Measurements from ENCODE around the gene CD70. TPM values are rescaled to one million over a fixed set of nuclear protein-coding genes. Genes with fewer than 3 reads are reported as not detected.
"Not testable (repeated sequence)": the region's sequence is repeated elsewhere in the genome, so short reads cannot be mapped to it uniquely, and the experiment has no call there.

CD70 gene
- total and polyA plus RNA-seq, 10 donors: 0.69 to 7.3 (median 3.4) TPM

- DNase-seq; H3K36me3 ChIP-seq; H3K4me1 ChIP-seq; H3K4me3 ChIP-seq; H3K27ac ChIP-seq; H3K9me3 ChIP-seq; intact Hi-C loops (cut with DNase I; ENCODE audit: low total_unique reads): not testable (repeated sequence)
- WGBS, 5 donors: 90 to 92% (median 91%) methylated on average over 28 to 34 of the region's 34 CpGs
- peaks cover 0 to 33% (median 3%) of the 10 kb centered on the region in 7 donors for H3K27me3 ChIP-seq (replicated peaks in 1 of 7)
These were observed 6.7 kb upstream of the CD70 start for GRCh38 chr19:6597471-6598253.

- intact Hi-C loops (cut with DNase I; ENCODE audit: low total_unique reads): no loop called here
- no peaks in the 10 kb centered on the region for H3K36me3 ChIP-seq
- TF ChIP-seq POLR2A (IDR thresholded peaks at IDR 0.05) (no peak), CTCF (IDR thresholded peaks at IDR 0.05 in 8 of 11, conservative IDR thresholded peaks at IDR 0.05 in 3 of 11) (no peak), POLR2AphosphoS5 (IDR thresholded peaks at IDR 0.05) (no peak)
- no peak overlapping the region for H3K4me3 ChIP-seq
- 53 to 90% (median 87%) methylated on average over 7 of the region's 7 CpGs for WGBS, 5 donors
- peaks cover 0 to 44% (median 14%) of the 10 kb centered on the region in 7 donors for H3K27me3 ChIP-seq (replicated peaks in 1 of 7)
- H3K9me3 ChIP-seq: peaks cover 0 to 3% (median 0%) of the 10 kb centered on the region in 8 donors
- no peak for DNase-seq
- peaks cover 0 to 8% (median under 1%) of the 10 kb centered on the region in 6 donors for H3K4me1 ChIP-seq
- no peak overlapping the region for H3K27ac ChIP-seq
These were observed 5.7 kb upstream of the CD70 start for GRCh38 chr19:6596621-6597020.

GRCh38 chr19:6593651-6594416 is 2.9 kb upstream of the CD70 start:
- H3K9me3 ChIP-seq: peaks cover 0 to 3% (median 0%) of the 10 kb centered on the region in 8 donors
- H3K27me3 ChIP-seq (replicated peaks in 1 of 7): peaks cover 7 to 71% (median 38%) of the 10 kb centered on the region in 7 donors
- intact Hi-C loops (cut with DNase I; ENCODE audit: low total_unique reads): no loop called here
- TF ChIP-seq POLR2AphosphoS5 (IDR thresholded peaks at IDR 0.05) (no peak), CTCF (IDR thresholded peaks at IDR 0.05 in 8 of 11, conservative IDR thresholded peaks at IDR 0.05 in 3 of 11) (no peak), POLR2A (IDR thresholded peaks at IDR 0.05) (no peak)
- no peak for DNase-seq
- no peaks in the 10 kb centered on the region for H3K36me3 ChIP-seq
- no peak overlapping the region for H3K4me3 ChIP-seq
- H3K4me1 ChIP-seq: peaks cover 19 to 35% (median 29%) of the 10 kb centered on the region in 6 donors
- 67 to 69% (median 68%) methylated on average over 11 of the region's 11 CpGs for WGBS, 5 donors
- H3K27ac ChIP-seq: no peak overlapping the region

GRCh38 chr19:6590258-6590826 is 608 bp downstream of the CD70 start:
- no peak for DNase-seq
- H3K4me3 ChIP-seq: peak overlapping the region; percentile 9 to 67 (median 30)
- peaks cover 23 to 58% (median 49%) of the 10 kb centered on the region in 6 donors for H3K4me1 ChIP-seq
- TF ChIP-seq POLR2A (IDR thresholded peaks at IDR 0.05) (no peak), CTCF (IDR thresholded peaks at IDR 0.05 in 8 of 11, conservative IDR thresholded peaks at IDR 0.05 in 3 of 11) (no peak), POLR2AphosphoS5 (IDR thresholded peaks at IDR 0.05) (no peak)
- no peaks in the 10 kb centered on the region for H3K36me3 ChIP-seq
- H3K9me3 ChIP-seq: no peaks in the 10 kb centered on the region
- 1 to 2% (median 1%) methylated on average over 31 of the region's 31 CpGs for WGBS, 5 donors
- intact Hi-C loops (cut with DNase I; ENCODE audit: low total_unique reads): no loop called here
- peak overlapping the region in 4 of 8 donors; percentile 10 to 46 (median 24) for H3K27ac ChIP-seq
- peaks cover 7 to 100% (median 57%) of the 10 kb centered on the region in 7 donors for H3K27me3 ChIP-seq (replicated peaks in 1 of 7)
